Measurements from ENCODE around the gene MED29.

- TF ChIP-seq MLLT1 (IDR thresholded peaks at IDR 0.05) (peak; percentile 88), POLR2AphosphoS5 (IDR thresholded peaks at IDR 0.05; ENCODE audit: low read length) (peak; percentile 97), ATF7 (IDR thresholded peaks at IDR 0.05; ENCODE audit: low read depth) (0 out of 2 replicates have a peak, but pooled peaks have one; percentile 46), RFX5 (IDR thresholded peaks at IDR 0.05; ENCODE audit: low read depth, low read length) (peak; percentile 43; the same call in 1 of the 2 replicates), CTCF (IDR thresholded peaks at IDR 0.05 in 2 of 3, conservative IDR thresholded peaks at IDR 0.05 in 1 of 3; ENCODE audit: control insufficient read depth in 2 of 3, extremely low read depth in 1 of 3, insufficient read depth in 1 of 3, low read depth in 3 of 3, low read length in 3 of 3) (peak; percentile 57 to 91 (median 65); a peak in 5 of 6 replicates), GABPA (IDR thresholded peaks at IDR 0.05; ENCODE audit: low read depth) (peak; percentile 83), ZBTB33 (IDR thresholded peaks at IDR 0.05) (0 out of 2 replicates have a peak, but pooled peaks have one; percentile 19), ZSCAN29 (IDR thresholded peaks at IDR 0.05) (no peak), EZH2 (IDR thresholded peaks at IDR 0.05; ENCODE audit: borderline replicate concordance, control insufficient read depth, low read depth, low read length) (no peak), POLR2A (IDR thresholded peaks at IDR 0.05; ENCODE audit: low read depth, low read length) (peak; percentile 99), TAF1 (IDR thresholded peaks at IDR 0.05; ENCODE audit: borderline replicate concordance, low read depth, low read length) (peak; percentile 97), SRF (IDR thresholded peaks at IDR 0.05; ENCODE audit: low read depth in 2 of 2, low read length in 2 of 2) (no peak)
These were observed 49.2 kb upstream of the MED29 start, which contains the start of gene SAMD4B for GRCh38 chr19:39341719-39342604.

Data from GM12878 (cell line).